HPDE6-E6E7 (cell line): Measurements from ENCODE around the gene METTL9.
"Not testable (repeated sequence)": the region's sequence is repeated elsewhere in the genome, so short reads cannot be mapped to it uniquely, and the experiment has no call there.

Experiments
- DNase-seq: peaks from one replicate; pipeline ENCODE4 v3.0.0; 2011; ENCODE audit warnings: missing footprints; ENCODE audit errors: extremely low spot score

The METTL9 gene

DNA sequence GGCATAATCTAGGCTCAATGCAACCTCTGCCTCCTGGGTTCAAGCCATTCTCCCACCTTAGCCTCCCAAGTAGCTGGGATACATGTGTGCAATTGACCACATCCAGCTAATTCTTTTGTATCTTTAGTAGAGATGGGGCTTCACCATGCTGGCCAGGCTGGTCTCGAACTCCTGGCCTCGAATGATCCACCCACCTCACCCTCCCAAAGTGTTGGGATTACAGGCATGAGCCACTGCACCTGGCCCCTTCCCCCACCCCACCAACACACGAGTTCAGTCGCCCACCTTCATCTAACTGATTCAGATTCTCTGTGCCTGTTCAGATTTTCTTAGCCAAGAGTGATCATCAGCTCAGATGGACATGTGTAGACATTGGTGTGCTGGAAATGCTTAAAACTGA is 25.0 kb upstream of the METTL9 start:
- DNase-seq = no peak

DNA sequence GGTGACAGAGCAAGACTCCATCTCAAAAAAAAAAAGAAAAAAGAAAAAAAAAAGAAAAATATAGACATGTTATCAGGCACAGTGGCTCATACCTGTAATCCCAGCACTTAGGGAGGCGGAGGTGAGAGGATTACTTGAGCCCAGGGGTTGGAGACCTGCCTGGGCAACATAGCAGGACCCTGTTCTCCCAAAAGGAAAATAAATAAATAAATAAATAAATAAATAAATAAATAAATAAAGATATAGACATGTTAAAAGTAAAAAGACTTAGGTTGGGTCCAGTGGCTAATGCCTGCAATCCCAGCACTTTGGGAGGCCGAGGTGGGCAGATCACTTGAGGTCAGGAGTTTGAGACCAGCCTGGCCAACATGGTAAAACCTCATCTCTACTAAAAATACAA is 23.1 kb upstream of the METTL9 start:
- not testable (repeated sequence) for DNase-seq

- not testable (repeated sequence) for DNase-seq
Observed at GRCh38 chr16:21577487-21577886, 21.9 kb upstream of the METTL9 start.

GRCh38 chr16:21578311-21578710 is 21.1 kb upstream of the METTL9 start:
- not testable (repeated sequence) for DNase-seq

- not testable (repeated sequence) for DNase-seq
Observed at GRCh38 chr16:21580131-21580530, 19.2 kb upstream of the METTL9 start.

DNA sequence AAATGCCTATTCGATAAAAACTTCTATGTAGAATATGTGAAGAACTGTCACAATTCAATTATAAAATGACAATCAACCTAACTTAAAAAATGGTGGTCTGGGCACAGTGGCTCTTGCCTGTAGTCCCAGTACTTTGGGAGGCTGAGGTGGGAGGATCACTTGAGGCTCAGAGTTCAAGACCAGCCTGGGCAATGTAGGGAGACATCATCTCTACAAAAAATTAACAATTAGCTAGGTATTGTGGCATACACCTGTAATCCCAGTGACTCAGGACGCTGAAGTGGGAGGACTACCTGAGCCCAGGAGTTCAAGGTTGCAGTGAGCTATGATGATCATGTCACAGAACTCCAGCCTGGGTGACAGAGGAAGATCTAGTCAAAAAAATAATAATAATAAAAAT is 18.6 kb upstream of the METTL9 start:
- DNase-seq = no peak

DNA sequence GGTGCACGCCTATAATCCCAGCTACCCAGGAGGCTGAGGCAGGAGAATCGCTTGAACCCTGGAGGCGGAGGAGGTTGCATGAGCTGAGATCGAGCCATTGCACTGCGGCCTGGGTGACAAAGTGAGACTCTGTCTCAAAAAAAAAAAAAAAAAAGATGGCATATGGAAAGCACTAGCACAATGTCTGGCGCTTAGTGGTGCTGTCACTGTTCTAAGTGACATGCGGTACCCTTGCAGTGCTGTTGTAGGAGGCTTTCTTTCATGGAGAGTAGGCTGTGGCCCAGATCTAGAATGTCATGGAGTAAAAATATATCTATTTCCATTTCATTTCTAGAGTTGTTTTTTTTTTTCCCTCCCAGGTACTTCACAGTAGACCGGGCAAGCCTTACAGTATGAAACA is 14.6 kb upstream of the METTL9 start:
- no peak for DNase-seq

DNA sequence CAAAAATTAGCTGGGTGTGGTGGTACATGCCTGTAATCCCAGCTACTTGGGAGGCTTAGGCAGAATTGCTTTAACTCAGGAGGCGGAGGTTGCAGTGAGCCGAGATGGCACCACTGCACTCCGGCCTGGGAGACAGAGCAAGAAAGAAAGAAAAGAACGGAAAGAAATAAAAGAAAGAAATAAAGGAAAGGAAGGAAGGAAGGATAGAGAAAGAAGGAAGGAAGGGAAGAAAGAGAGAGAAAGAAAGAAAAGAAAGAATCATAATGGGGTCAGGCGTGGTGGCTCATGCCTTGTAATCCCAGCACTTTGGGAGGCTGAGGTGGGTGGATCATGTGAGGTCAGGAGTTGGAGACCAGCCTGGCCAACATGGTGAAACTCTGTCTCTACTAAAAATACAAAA is 10.8 kb upstream of the METTL9 start:
- DNase-seq = not testable (repeated sequence)

- no peak for DNase-seq
Observed at GRCh38 chr16:21589551-21589950, 9.8 kb upstream of the METTL9 start.

GRCh38 chr16:21590287-21590686 is 9.1 kb upstream of the METTL9 start:
- no peak for DNase-seq

GRCh38 chr16:21590796-21591195 is 8.6 kb upstream of the METTL9 start:
- no peak for DNase-seq

DNA sequence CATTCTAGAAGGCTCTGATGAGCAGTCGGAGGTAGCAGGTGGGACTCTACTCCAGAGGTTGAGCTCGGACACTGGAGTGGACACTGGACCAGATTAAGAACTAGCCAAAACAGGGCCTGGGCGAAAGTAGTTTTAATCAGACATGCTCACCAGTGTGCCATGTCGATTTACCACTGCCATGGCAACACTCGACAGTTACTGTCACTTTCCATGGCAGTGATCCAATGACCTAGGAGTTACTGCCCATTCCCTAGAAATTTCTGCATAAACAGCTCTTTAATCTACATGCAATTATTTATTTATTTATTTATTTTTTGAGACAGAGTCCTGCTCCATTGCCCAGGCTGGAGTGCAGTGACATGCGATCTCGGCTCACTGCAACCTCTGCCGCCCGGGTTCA is 7.2 kb upstream of the METTL9 start:
- DNase-seq = no peak

DNA sequence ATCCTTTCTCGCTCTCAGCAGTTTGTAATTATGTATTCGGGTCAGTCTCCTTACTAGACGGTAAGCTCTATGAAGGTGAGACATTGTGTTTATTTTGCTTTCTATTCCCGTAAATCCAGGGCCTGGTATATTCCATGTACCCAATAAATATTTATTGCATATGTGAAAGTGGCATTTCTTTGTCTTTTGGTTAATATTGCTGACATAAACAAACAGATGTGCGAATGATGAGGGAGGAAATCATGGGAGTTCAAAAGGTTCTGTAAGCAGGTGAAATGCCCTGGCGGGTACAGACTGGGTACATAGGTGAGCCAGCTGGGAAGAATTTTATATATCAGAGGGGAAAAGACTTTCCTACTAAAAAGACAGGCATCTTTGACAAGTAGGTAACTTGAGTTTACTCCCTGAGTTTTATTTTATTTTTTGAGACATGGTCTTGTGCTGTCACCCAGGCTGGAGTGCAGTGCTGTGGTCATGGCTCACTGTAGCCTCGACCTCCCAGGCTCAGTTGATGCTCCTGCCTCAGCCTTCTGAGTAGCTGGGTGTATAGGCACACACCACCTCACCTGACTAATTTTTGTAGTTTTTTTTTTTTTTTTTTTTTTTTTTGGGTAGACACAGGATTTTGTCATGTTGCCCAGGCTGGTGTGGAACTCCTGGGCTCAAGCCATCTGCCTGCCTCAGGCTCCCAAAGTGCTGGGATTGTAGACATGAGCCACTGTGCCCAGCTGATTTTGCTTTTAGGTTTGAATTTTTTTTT is 5.7 kb upstream of the METTL9 start:
- DNase-seq = no peak

DNA sequence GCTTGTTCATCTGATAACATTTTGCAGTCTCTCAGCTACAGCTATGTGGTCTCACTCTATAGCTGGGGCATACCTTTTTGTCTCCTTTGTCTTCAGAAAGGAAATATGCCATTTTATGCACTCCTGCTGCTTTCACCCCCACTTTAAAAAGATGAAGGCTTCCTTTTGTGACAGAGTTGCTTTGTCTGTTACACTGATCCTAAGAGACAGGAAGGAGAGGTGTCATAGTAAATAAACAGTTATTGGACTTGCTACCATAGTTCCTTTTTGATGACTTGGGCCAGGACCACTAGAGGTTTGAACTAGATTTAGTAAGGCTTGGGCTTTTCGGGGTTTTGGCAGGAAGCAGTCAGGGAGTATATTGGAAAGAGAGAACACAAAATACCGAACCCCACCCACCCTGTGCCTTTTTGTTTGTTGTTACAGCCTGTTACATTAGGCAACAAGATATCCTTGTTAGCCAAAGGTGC is 1.8 kb upstream of the METTL9 start:
- no peak for DNase-seq

- no peak for DNase-seq
Observed at GRCh38 chr16:21598206-21598605, 1.2 kb upstream of the METTL9 start.

DNA sequence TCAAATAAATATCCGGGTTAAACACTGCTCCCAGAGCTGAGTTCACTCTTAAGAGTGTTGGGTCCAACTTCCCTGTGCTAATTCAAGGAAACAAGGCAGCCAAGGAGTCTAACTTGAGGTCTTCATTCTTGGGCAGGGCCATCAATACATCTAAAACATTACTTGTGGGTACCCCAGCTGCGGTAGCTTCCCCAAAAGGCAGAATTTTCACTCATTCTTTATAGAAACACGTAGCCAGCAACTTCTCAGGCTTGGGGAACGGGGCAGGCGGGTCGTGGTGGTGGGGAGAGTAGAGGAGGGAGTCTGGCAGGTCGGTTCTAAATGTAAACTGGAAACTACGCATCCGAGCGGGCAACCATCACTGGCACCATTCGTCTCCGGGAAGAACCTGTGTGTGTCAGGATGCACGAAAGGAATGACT is 666 bp upstream of the METTL9 start:
- no peak for DNase-seq

- peak; percentile 17 for DNase-seq
Observed at GRCh38 chr16:21600031-21600773, 825 bp downstream of the METTL9 start.

GRCh38 chr16:21602785-21603184 is 3.4 kb downstream of the METTL9 start:
- no peak for DNase-seq

GRCh38 chr16:21603928-21604327 is 4.6 kb downstream of the METTL9 start:
- no peak for DNase-seq

DNA sequence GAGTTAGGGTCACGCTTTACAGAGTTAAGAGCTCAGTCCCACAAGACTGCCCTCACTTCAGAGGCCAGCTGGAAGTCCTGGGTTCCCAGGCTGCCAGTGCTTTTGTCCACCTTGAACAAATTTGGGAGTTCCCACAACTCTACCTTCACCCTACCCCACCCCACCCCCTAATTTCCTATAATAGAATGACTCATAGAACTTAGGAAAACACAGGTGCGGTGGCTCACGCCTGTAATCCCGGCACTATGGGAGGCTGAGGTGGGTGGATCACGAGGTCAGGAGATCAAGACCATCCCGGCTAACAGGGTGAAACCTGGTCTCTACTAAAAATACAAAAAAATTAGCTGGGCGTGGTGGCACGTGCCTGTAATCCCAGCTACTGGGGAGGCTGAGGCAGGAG is 6.5 kb downstream of the METTL9 start:
- not testable (repeated sequence) for DNase-seq

DNA sequence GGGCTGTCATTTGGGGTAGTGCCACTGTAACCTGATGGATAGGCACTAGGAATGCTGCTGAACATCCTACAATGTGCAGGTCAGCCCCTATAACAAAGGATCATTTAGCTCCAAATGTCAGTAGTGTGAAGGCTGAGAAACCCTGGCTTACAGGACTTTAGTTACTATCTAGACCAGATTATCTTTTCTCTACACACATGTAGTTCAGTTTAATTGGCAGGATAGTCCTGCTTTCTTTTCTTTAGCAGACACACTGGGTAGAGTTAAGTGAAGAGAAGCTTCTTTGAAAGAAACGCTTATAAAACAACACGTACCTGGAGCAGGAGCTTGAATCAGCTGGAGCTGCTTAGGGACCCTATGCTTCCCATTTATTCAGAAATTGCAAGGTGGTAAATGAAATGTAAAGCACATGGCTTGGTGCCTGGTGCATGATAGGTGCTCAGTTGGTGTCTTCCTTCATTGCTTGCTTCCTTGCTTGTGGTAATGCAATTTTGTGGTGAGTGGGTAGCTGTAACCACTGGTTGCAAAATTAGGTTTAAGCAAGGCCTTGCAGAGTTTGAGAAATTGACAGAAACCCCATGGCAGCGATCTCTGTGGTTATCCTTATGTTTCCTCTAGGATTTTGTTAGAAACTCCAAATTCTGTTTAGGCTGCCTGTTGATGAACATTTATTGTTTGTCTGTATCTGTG is 9.4 kb downstream of the METTL9 start:
- no peak for DNase-seq

DNA sequence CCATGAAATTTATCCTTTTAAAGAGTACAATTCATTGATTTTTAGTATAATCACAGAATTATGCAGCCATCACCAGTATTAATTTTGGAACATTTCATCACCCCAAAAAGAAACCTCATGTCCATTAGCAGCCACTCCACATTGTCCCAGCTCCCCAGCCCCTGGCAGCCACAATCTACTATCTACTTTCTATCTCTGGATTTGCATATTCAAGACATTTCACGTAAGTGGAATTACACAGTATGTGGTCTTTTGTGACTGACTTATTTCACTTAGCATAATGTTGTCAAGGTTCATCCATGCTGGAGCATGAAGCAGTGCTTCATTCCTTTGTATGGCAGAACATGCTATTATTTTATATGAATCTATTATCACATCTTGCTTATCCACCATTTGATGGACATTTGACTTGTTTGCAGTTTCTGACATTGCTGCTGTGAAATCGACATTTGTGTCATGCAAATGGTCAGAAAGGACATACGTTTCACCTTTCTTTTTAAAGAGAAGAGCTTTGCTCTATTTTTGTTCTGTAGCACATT is 10.7 kb downstream of the METTL9 start:
- no peak for DNase-seq
